IMR-90 (cell line): Measurements from ENCODE around the gene PFKL. TPM values are rescaled to one million over a fixed set of nuclear protein-coding genes. Genes with fewer than 3 reads are reported as not detected.

Experiments
- ATAC-seq: fragments of 200-7000 bp; cut with Tn5 transposase; 2 replicates; pipeline ENCODE4 v1.9.1; 2020; ENCODE audit warnings: low read depth, mild to moderate bottlenecking, moderate library complexity
- BruUV-seq: library from RNA; stranded (reverse); fragments of 400-500 nt; replicated peaks from 2 replicates; lab custom pipeline; 2021; lab: Mats Ljungman, UMichigan
- CTCF ChIA-PET: fragments of 300-600 bp; formaldehyde crosslinking; extraction: SDS; loops from one replicate; lab custom pipeline; 2021; ENCODE audit warnings: antibody characterized with exemption; lab: Yijun Ruan, JAX
- POLR2A ChIA-PET: fragments of 300-600 bp; sonication (Branson Sonifier 250); formaldehyde crosslinking; loops from one replicate; lab custom pipeline; 2022; ENCODE audit warnings: antibody characterized with exemption; ENCODE audit not compliant: unreplicated experiment; lab: Charles Lee
- DNase-seq: peaks from one replicate; pipeline ENCODE4 v3.0.0; 2013
- H2AFZ ChIP-seq: replicated peaks from 2 replicates; pipeline ENCODE3; 2013; ENCODE audit warnings: low read length, mild to moderate bottlenecking; ENCODE audit not compliant: poor library complexity
- H2AK5ac ChIP-seq: 2 replicates; pipeline ENCODE4 v1.6.1; 2013; ENCODE audit warnings: low read depth, low read length, inconsistent platforms
- H2AK9ac ChIP-seq: replicated peaks from 2 replicates; pipeline ENCODE3; 2013; ENCODE audit warnings: mild to moderate bottlenecking, low read depth, low read length, moderate library complexity; ENCODE audit not compliant: poor library complexity
- H2BK120ac ChIP-seq: 2 replicates; pipeline ENCODE4 v1.6.1; 2013; ENCODE audit warnings: low read depth, low read length, inconsistent platforms
- H2BK15ac ChIP-seq: 3 replicates; pipeline ENCODE4 v1.6.1; 2013; ENCODE audit warnings: low read depth, low read length, inconsistent platforms
- H2BK20ac ChIP-seq: 2 replicates; pipeline ENCODE4 v1.6.1; 2013; ENCODE audit warnings: low read depth, mild to moderate bottlenecking, inconsistent platforms, low read length, moderate library complexity
- H2BK5ac ChIP-seq: 2 replicates; pipeline ENCODE4 v1.6.1; 2013; ENCODE audit warnings: mild to moderate bottlenecking, low read depth, low read length, inconsistent platforms; ENCODE audit not compliant: poor library complexity, severe bottlenecking
- H3K14ac ChIP-seq: replicated peaks from 2 replicates; pipeline ENCODE4 v1.6.1; 2013; ENCODE audit warnings: low read depth, low read length, inconsistent platforms
- H3K18ac ChIP-seq: 2 replicates; pipeline ENCODE4 v1.6.1; 2013; ENCODE audit warnings: low read depth, low read length, control low read depth
- H3K23ac ChIP-seq: 2 replicates; pipeline ENCODE4 v1.6.1; 2013; ENCODE audit warnings: low read depth, low read length, inconsistent platforms
- H3K27ac ChIP-seq: 2 replicates; pipeline ENCODE4 v1.5.1; 2013; ENCODE audit warnings: mild to moderate bottlenecking, control low read depth, low read length; ENCODE audit not compliant: insufficient read depth
- H3K27me3 ChIP-seq: 2 replicates; pipeline ENCODE4 v1.6.1; 2013; ENCODE audit warnings: low read length; ENCODE audit not compliant: control insufficient read depth, insufficient read depth
- H3K36me3 ChIP-seq: 2 replicates; pipeline ENCODE4 v1.6.1; 2013; ENCODE audit warnings: low read length, mixed read lengths; ENCODE audit not compliant: control insufficient read depth, insufficient read depth
- H3K4ac ChIP-seq: 2 replicates; pipeline ENCODE4 v1.6.1; 2013; ENCODE audit warnings: low read depth, low read length, inconsistent platforms
- H3K4me1 ChIP-seq: 2 replicates; pipeline ENCODE4 v1.6.1; 2013; ENCODE audit warnings: low read length, mixed read lengths; ENCODE audit not compliant: control insufficient read depth, insufficient read depth
- H3K4me2 ChIP-seq: 2 replicates; pipeline ENCODE4 v1.6.1; 2013; ENCODE audit warnings: low read depth, mild to moderate bottlenecking, control low read depth, low read length, moderate library complexity
- H3K4me3 ChIP-seq: 2 replicates; pipeline ENCODE4 v1.5.1; 2013; ENCODE audit warnings: low read depth, mild to moderate bottlenecking, control low read depth, low read length, moderate library complexity; ENCODE audit not compliant: insufficient read depth
- H3K56ac ChIP-seq: 2 replicates; pipeline ENCODE4 v1.6.1; 2013; ENCODE audit warnings: low read length, inconsistent platforms; ENCODE audit not compliant: insufficient read depth; ENCODE audit errors: extremely low read depth
- H3K79me1 ChIP-seq, 2 experiments: 2 replicates each; pipeline ENCODE4 v1.6.1; 2013; ENCODE audit warnings: low read length in 2 of 2, inconsistent platforms in 1 of 2, low read depth in 1 of 2
- H3K9ac ChIP-seq: 2 replicates; pipeline ENCODE4 v1.6.1; 2013; ENCODE audit warnings: low read depth, low read length, control low read depth
- H3K9me1 ChIP-seq: 2 replicates; pipeline ENCODE4 v1.6.1; 2013; ENCODE audit warnings: low read length, inconsistent platforms; ENCODE audit not compliant: insufficient read depth
- H3K9me3 ChIP-seq: 2 replicates; pipeline ENCODE4 v1.6.1; 2013; ENCODE audit warnings: low read length; ENCODE audit not compliant: control insufficient read depth, insufficient read depth
- H4K20me1 ChIP-seq: 2 replicates; pipeline ENCODE4 v1.6.1; 2013; ENCODE audit warnings: low read length, inconsistent platforms; ENCODE audit not compliant: insufficient read depth
- H4K5ac ChIP-seq: 2 replicates; pipeline ENCODE4 v1.6.1; 2013; ENCODE audit warnings: mild to moderate bottlenecking, low read depth, low read length, control low read depth
- H4K8ac ChIP-seq, 2 experiments: 2 replicates each; pipeline ENCODE4 v1.6.1; 2013; ENCODE audit warnings: low read depth in 2 of 2, low read length in 2 of 2, control low read depth in 1 of 2, inconsistent platforms in 1 of 2
- H4K91ac ChIP-seq: 2 replicates; pipeline ENCODE4 v1.6.1; 2013; ENCODE audit warnings: low read depth, low read length, inconsistent platforms; ENCODE audit not compliant: insufficient read depth
- POLR2A ChIP-seq: IDR thresholded peaks from 2 replicates; pipeline ENCODE4 v1.6.1; 2012; ENCODE audit warnings: mild to moderate bottlenecking, low read depth, low read length
- WGBS, 2 experiments: methylation state at CpG; one replicate each; pipeline versions ENCODE4 v1.1.5 to v1.1.7; 2013; ENCODE audit warnings: missing lambda C conversion rate in 2 of 2; ENCODE audit not compliant: insufficient read length in 1 of 2; ENCODE audit errors: extremely low coverage in 2 of 2; 5-methylcytosine and 5-hydroxymethylcytosine counted together
- dilution Hi-C: fragments of 300-500 bp; cut with HindIII; formaldehyde crosslinking; loops from one replicate; pipeline ENCODE4 v1.14.3; 2018; ENCODE audit warnings: low sequenced_read_pairs; ENCODE audit not compliant: unreplicated experiment
- in situ Hi-C: fragments of 300-500 bp; cut with MboI; formaldehyde crosslinking; loops from 3 replicates; pipeline ENCODE4 v1.14.3; 2019; ENCODE audit warnings: low sequenced_read_pairs, inconsistent platforms, mixed read lengths
- intact Hi-C: fragments of 100-400 bp; cut with micrococcal nuclease; formaldehyde crosslinking; loops from 2 replicates; pipeline ENCODE4 v1.10.0; 2022
- polyA plus RNA-seq, 3 experiments: library from polyadenylated mRNA; depleted of rRNA; stranded (reverse); fragments of >200 nt; gene quantifications; 2 replicates each; pipeline ENCODE4 v1.2.3, GENCODE V29; 2012; ENCODE audit warnings: low replicate concordance in 1 of 3
- total RNA-seq: library from RNA; depleted of rRNA; stranded (reverse); fragments of >200 nt; gene quantifications from 2 replicates; pipeline ENCODE4 v1.2.3, GENCODE V29; 2012

PFKL gene
- total and polyA plus RNA-seq, 2 of the 4 experiments (the other 2 are of a cell fraction), result 103 to 126 TPM

DNA sequence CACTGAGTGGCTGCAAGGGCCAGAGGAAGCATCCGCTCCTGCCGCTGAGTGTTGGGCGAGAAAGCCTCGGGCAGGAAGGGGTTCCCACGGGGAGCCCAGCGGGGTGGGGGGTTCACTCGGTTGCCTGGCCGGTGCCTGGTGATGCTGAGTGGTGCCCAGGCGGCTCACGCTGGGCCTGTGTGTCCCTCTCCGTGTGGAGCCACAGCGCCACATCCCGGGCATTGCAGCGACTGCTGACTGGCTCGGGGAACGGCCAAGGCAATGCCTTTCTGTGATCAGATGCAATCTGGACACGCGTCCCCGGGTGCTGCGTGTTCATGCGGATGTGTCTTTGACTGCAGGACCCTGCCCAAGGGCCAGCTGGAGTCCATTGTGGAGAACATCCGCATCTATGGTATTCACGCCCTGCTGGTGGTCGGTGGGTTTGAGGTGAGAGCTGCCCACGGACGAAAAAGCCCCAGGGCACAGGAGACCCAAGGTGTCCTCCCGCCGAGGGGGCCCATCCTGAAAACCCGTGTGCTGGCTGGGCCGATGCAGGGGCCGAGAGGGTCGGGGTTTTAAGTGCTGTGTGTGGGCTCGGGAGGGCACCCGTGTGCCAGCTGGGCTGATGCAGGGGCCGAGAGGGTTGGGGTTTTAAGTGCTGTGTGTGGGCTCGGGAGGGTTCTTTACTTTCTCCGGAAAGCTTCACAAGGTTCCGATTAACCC, 22.9 kb downstream of the PFKL start:
- H4K91ac ChIP-seq, result no peak overlapping the region
- H2AFZ ChIP-seq, result no peak overlapping the region
- ChIA-PET CTCF (no interaction called here), POLR2A (interaction anchor here (0.5 kb wide), 1 partner anchor 259 kb away, joined by 3 read pairs; no protein-coding TSS in a partner anchor)
- no peaks in the 10 kb centered on the region; the same call in 1 of the 2 replicates for H4K20me1 ChIP-seq
- no peak overlapping the region for H2BK20ac ChIP-seq
- no TSS peak for BruUV-seq
- H3K27ac ChIP-seq, result no peak overlapping the region
- H3K4me1 ChIP-seq, result no peaks in the 10 kb centered on the region
- no peak overlapping the region for H3K4ac ChIP-seq
- H3K9me1 ChIP-seq, result no peaks in the 10 kb centered on the region
- H2AK9ac ChIP-seq, result no peak overlapping the region
- no peak overlapping the region for H2BK15ac ChIP-seq
- dilution Hi-C loops, result no loop called here
- no peaks in the 10 kb centered on the region for H3K27me3 ChIP-seq
- H2AK5ac ChIP-seq, result no peak overlapping the region
- no peak overlapping the region for H3K18ac ChIP-seq
- no peak overlapping the region for H3K4me2 ChIP-seq
- peaks cover 72% of the 10 kb centered on the region for H3K36me3 ChIP-seq
- no peak overlapping the region for H4K8ac ChIP-seq
- no peak overlapping the region for H2BK120ac ChIP-seq
- H3K4me3 ChIP-seq, result no peak overlapping the region
- ATAC-seq (no peak), DNase-seq (no peak)
- no peak overlapping the region for H4K5ac ChIP-seq
- H2BK5ac ChIP-seq, result no peak overlapping the region
- no peak overlapping the region for H3K23ac ChIP-seq
- no peak overlapping the region for H3K9ac ChIP-seq
- intact Hi-C loops, result no loop called here
- no peaks in the 10 kb centered on the region for H3K9me3 ChIP-seq
- in situ Hi-C loops, result no loop called here
- 91% methylated on average over 12 of the region's 38 CpGs; no CpG with 5 or more reads in 1 of the 2 experiments for WGBS, 2 experiments
- no peaks in the 10 kb centered on the region for H3K79me1 ChIP-seq
- H3K14ac ChIP-seq, result no peak overlapping the region
- H3K56ac ChIP-seq, result no peak overlapping the region
- TF ChIP-seq POLR2A, result no peak
